GM19397 (cell line): ENCODE data around the gene GTF3C6.
"Not testable (repeated sequence)": the region's sequence is repeated elsewhere in the genome, so short reads cannot be mapped to it uniquely, and the experiment has no call there.

ENCODE experiments used
- ATAC-seq: cut with Tn5 transposase; IDR thresholded peaks from one replicate; pipeline ENCODE4 v1.9.1; 2021; ENCODE audit warnings: mild to moderate bottlenecking, moderate library complexity; ENCODE audit not compliant: unreplicated experiment

The GTF3C6 gene

DNA sequence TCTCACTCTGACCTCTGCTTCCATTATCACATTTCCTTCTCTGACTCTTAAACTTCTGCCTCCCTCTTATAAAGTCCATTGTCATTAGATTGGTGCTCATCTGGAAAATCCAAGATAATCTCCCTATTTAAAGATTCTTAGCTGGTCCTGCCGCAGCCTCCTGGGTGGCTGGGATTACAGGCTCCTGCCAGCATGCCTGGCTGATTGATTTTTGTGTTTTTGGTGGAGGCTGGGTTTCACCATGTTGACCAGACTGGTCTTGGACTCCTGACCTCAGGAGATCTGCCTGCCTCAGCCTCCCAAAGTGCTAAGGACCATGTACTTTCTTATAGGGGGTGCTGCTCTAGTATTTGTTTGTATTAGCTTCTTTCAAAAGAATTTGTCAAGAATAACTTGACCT is 18.1 kb downstream of the GTF3C6 start:
- no peak for ATAC-seq

- no peak for ATAC-seq
Measured at GRCh38 chr6:110979565-110980101, 21.1 kb downstream of the GTF3C6 start.

- ATAC-seq: no peak
Measured at GRCh38 chr6:110980227-110980626, 21.7 kb downstream of the GTF3C6 start.

GRCh38 chr6:110980648-110981047 is 22.1 kb downstream of the GTF3C6 start:
- no peak for ATAC-seq

DNA sequence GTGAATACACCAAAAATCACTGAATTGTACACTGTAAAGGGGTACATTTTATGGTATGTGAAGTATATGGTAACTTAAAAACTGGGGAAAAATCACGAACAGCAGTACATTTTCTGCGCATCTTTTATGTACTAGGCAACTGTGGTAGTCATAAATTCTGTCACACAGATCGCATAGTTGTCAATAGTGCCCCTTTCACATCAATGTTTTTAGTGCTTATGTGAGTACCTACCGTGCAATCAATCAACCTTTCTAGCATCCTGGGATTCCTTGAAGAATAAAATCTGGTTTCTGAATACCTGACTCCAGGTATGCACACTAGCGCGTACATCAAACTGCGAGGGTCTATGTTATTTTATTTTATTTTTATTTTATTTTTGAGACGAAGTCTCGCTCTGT is 22.7 kb downstream of the GTF3C6 start:
- ATAC-seq: no peak

- ATAC-seq: no peak
Measured at GRCh38 chr6:110990840-110991576, 32.5 kb downstream of the GTF3C6 start.

DNA sequence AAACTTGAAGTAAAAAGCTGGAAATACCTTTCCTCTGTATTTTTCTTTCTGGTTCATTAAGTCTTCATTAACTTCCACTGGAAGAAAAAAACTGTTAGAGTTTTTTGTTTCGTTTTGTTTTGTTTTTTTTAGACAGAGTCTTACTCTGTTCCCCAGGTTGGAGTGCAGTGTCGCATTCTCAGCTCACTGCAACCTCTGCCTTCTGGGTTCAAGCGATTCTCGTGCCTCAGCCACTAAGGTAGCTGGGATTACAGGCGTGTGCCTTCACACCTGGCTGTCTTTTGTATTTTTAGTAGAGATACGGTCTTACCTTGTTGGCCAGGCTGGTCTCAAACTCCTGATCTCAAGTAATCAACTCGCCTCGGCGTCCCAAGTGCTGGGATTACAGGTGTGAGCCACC is 38.2 kb downstream of the GTF3C6 start:
- ATAC-seq: no peak

GRCh38 chr6:110999634-111000270 is 41.2 kb downstream of the GTF3C6 start:
- no peak for ATAC-seq

GRCh38 chr6:111002350-111002749 is 43.8 kb downstream of the GTF3C6 start:
- ATAC-seq: no peak

GRCh38 chr6:111011360-111012142 is 53.0 kb downstream of the GTF3C6 start:
- no peak for ATAC-seq

DNA sequence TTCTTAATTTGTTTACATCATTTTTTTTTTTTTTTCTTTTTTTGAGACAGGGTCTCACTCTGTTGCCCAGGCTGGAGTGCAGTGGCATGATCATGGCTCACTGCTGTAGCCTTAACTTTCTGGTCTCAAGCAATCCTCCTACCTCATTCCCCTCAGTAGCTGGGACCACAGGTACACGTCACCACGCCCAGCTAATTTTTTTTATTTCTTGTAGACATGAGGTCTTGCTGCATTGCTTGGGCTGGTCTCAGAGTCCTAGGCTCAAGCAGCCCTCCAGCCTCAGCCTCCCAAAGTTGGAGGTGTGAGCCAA is 53.6 kb downstream of the GTF3C6 start:
- ATAC-seq: no peak

GRCh38 chr6:111012520-111012919 is 54.0 kb downstream of the GTF3C6 start:
- ATAC-seq: not testable (repeated sequence)

DNA sequence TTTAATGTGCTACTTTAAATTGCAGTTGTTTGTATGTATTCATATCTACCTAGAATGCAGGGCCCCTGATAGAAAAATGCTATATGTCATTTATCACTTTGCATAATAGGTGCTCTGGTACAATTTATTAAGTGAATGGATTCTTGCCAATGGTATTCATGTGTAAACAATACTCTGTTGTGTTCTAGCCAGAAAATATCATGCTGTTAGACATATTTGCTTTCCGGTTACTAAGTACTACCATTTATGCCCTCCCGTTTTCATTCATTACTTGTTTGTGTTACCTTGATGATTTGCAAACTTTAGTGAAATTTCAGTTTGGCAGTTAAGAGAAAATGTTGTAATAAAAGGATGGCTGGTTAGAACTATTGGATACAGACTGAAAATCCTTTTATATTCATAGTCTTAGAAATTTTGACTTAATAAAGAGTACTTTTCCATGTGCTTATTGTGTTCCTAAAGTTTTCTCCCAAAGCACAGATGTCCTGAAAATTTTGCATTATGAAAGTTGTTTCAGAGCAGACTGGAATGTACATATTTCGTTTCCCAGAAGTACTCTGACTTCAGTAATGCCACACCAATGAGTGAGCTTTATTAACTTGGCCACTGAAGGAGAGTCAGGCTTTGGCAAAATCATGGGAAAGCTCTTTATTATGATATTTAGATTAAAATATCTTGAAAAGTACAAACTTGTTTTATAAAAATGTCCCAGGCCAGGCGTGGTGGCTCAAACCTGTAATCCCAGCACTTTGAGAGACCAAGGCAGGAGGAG is 54.8 kb downstream of the GTF3C6 start:
- ATAC-seq: no peak

GRCh38 chr6:111015389-111016124 is 57.1 kb downstream of the GTF3C6 start:
- no peak for ATAC-seq

DNA sequence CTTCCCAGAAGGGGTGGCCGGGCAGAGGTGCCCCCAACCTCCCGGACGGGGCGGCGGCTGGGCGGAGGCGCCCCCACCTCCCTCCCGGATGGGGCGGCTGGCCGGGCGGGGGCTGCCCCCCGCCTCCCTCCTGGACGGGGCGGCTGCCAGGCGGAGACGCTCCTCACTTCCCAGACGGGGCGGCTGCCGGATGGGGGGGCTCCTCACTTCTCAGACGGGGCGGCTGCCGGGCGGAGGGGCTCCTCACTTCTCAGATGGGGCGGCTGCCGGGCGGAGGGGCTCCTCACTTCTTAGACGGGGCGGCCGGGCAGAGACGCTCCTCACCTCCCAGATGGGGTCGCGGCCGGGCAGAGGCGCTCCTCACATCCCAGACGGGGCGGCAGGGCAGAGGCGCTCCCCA is 58.7 kb downstream of the GTF3C6 start:
- ATAC-seq: not testable (repeated sequence)
